H1 (cell line): ENCODE results near the gene PHF14. TPM values are rescaled to one million over a fixed set of nuclear protein-coding genes. Genes with fewer than 3 reads are reported as not detected.

Experiments
- RFX5 ChIP-seq: IDR thresholded peaks from 2 replicates; pipeline ENCODE4 v1.6.1; 2011; ENCODE audit warnings: low read depth, low read length, improper control_type of control experiment, borderline replicate concordance
- SAP30 ChIP-seq: fragments of 300-600 bp; sonication (generic); IDR thresholded peaks from 2 replicates; pipeline ENCODE4 v1.7.1; 2012; ENCODE audit warnings: low read length, moderate library complexity, mild to moderate bottlenecking, inconsistent platforms; ENCODE audit not compliant: insufficient read depth, insufficient replicate concordance
- SIN3A ChIP-seq, 2 experiments: IDR thresholded peaks in 1 of 2; conservative IDR thresholded peaks in 1 of 2; 2 replicates each; pipeline ENCODE4 v1.6.1; 2011 to 2012; ENCODE audit warnings: low read length in 2 of 2, improper control_type of control experiment in 1 of 2, low read depth in 1 of 2, mild to moderate bottlenecking in 1 of 2
- SP4 ChIP-seq: IDR thresholded peaks from 2 replicates; pipeline ENCODE4 v1.6.1; 2012; ENCODE audit warnings: low read length, inconsistent platforms
- TBP ChIP-seq: IDR thresholded peaks from 2 replicates; pipeline ENCODE4 v1.6.1; 2011; ENCODE audit warnings: low read depth, low read length, improper control_type of control experiment
- polyA plus RNA-seq, 7 experiments: library from polyadenylated mRNA; depleted of rRNA in 3 of 7; stranded (reverse) in 5 of 7; unstranded in 2 of 7; fragments of >200 nt in 5 of 7; fragments of 200-250 nt in 2 of 7; gene quantifications; 1 replicate in 5 of 7; 2 replicates in 1 of 7; 4 replicates in 1 of 7; pipeline versions ENCODE4 v1.2.1 to v1.2.3, GENCODE V29; 2011 to 2013; ENCODE audit warnings: missing spikeins in 2 of 7, mixed read lengths in 2 of 7
- total RNA-seq: library from RNA; stranded (reverse); fragmentation: NEBNext Ultra II Directional; extraction: Animal tissue kit (Norgen Biotek cat#: 25700); gene quantifications from 2 replicates; pipeline ENCODE4 v1.2.1, GENCODE V29; 2021

Gene PHF14
- total and polyA plus RNA-seq, 2 of the 8 experiments (the other 6 are each of a cell fraction or from before 2014, with no cell fraction given) = 17.9 to 70.6 TPM

DNA sequence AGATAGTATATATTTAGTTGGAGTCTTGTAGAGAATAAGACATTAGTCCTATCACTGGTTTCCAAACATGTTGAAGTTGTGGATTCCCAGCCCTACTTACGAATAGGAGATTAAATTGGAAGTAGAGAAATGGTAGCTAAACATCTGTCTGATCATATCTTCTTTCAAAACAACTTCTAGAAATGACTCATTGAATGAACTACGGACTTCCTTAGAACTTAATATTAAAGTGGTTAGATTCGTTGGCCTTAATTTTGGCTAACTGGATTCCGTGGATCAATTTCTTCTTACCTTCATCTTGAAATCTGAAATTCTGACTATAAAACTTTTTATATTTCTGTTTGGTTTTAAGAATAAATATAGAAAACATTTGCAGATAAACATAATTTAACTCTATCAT is 3.4 kb downstream of the PHF14 start (continued):
- TF ChIP-seq SP4 = no peak
- TF ChIP-seq SIN3A (conservative IDR thresholded peaks at IDR 0.05 in 1 of 2, IDR thresholded peaks at IDR 0.05 in 1 of 2; ENCODE audit: low read depth in 1 of 2, low read length in 2 of 2) = no peak
- TF ChIP-seq RFX5 = no peak
- no peak for TF ChIP-seq SAP30
- no peak for TF ChIP-seq TBP
